SK-N-SH (cell line): ENCODE results near the gene VEZF1. TPM values are rescaled to one million over a fixed set of nuclear protein-coding genes. Genes with fewer than 3 reads are reported as not detected.
A peak's percentile ranks its signal among the peaks of the same experiment; 100 is the strongest.

Experiments
- CTCF ChIA-PET: fragments of 300-600, 350-600 bp; formaldehyde crosslinking; extraction: SDS; loops from one replicate; lab custom pipeline; 2021; lab: Yijun Ruan, JAX
- POLR2A ChIA-PET: fragments of 350-600 bp; sonication (Branson Sonifier 250); formaldehyde crosslinking; extraction: SDS; loops from one replicate; lab custom pipeline; 2020; ENCODE audit warnings: antibody characterized with exemption, inconsistent platforms; lab: Yijun Ruan, JAX
- DNase-seq: peaks from one replicate; pipeline ENCODE4 v3.0.0; 2012
- H2AFZ ChIP-seq: fragments of 200-600 bp; sonication (generic); 2 replicates; pipeline ENCODE4 v1.8.1; 2016; ENCODE audit warnings: antibody characterized with exemption, mild to moderate bottlenecking, low read depth
- H3F3A ChIP-seq: fragments of 200-600 bp; sonication (generic); replicated peaks from 2 replicates; pipeline ENCODE3; 2016; ENCODE audit warnings: antibody characterized with exemption, mild to moderate bottlenecking; ENCODE audit not compliant: insufficient read depth
- H3K27ac ChIP-seq, 2 experiments: fragments of 200-500 bp in 1 of 2; fragments of 200-600 bp in 1 of 2; sonication (Bioruptor generic) in 1 of 2; sonication (generic), shearing (Covaris generic) in 1 of 2; 2 replicates each; pipeline versions ENCODE4 v1.5.1 to v1.6.1; 2014 to 2016; ENCODE audit warnings: low read depth in 2 of 2, inconsistent platforms in 1 of 2, low read length in 1 of 2, mild to moderate bottlenecking in 1 of 2, mixed read lengths in 1 of 2
- H3K27me3 ChIP-seq: fragments of 200-600 bp; sonication (generic), shearing (Covaris generic); 2 replicates; pipeline ENCODE4 v1.6.1; 2016; ENCODE audit warnings: mixed run types; ENCODE audit not compliant: insufficient read depth
- H3K36me3 ChIP-seq, 2 experiments: fragments of 200-500 bp in 1 of 2; fragments of 200-600 bp in 1 of 2; sonication (Bioruptor generic) in 1 of 2; sonication (generic) in 1 of 2; replicated peaks in 1 of 2; 2 replicates each; pipeline versions ENCODE3 to v1.5.1; 2014 to 2016; ENCODE audit warnings: low read length in 1 of 2, mild to moderate bottlenecking in 1 of 2; ENCODE audit not compliant: insufficient read depth in 2 of 2, control insufficient read depth in 1 of 2
- H3K4me1 ChIP-seq, 2 experiments: fragments of 200-500 bp in 1 of 2; fragments of 200-600 bp in 1 of 2; sonication (Bioruptor generic) in 1 of 2; sonication (generic), shearing (Covaris generic) in 1 of 2; 2 replicates each; pipeline versions ENCODE4 v1.5.1 to v1.6.1; 2014 to 2016; ENCODE audit warnings: low read depth in 1 of 2, low read length in 1 of 2, mixed run types in 1 of 2; ENCODE audit not compliant: insufficient read depth in 2 of 2, control insufficient read depth in 1 of 2
- H3K4me2 ChIP-seq: fragments of 200-600 bp; sonication (generic), shearing (Covaris generic); 2 replicates; pipeline ENCODE4 v1.6.1; 2017; ENCODE audit warnings: mixed run types
- H3K4me3 ChIP-seq, 2 experiments: fragments of 200-500 bp in 1 of 2; fragments of 200-600 bp in 1 of 2; sonication (Bioruptor generic) in 1 of 2; sonication (generic), shearing (Covaris generic) in 1 of 2; 2 replicates each; pipeline versions ENCODE4 v1.5.1 to v1.8.1; 2014 to 2016; ENCODE audit warnings: low read depth in 2 of 2, inconsistent platforms in 1 of 2, low read length in 1 of 2, mild to moderate bottlenecking in 1 of 2, mixed read lengths in 1 of 2, moderate library complexity in 1 of 2
- H3K79me2 ChIP-seq: fragments of 200-600 bp; sonication (generic); 2 replicates; pipeline ENCODE4 v1.8.1; 2017; ENCODE audit warnings: mild to moderate bottlenecking; ENCODE audit not compliant: insufficient read depth
- H3K9ac ChIP-seq: fragments of 200-600 bp; sonication (generic); 2 replicates; pipeline ENCODE4 v1.6.1; 2017; ENCODE audit warnings: mixed run types
- H3K9me2 ChIP-seq: fragments of 200-600 bp; sonication (generic); 2 replicates; pipeline ENCODE4 v1.6.1; 2017; ENCODE audit warnings: mixed run types
- H3K9me3 ChIP-seq: fragments of 200-600 bp; sonication (generic); 2 replicates; pipeline ENCODE4 v1.6.1; 2017; ENCODE audit warnings: mixed run types, mild to moderate bottlenecking, moderate library complexity
- H4K20me1 ChIP-seq: fragments of 200-600 bp; sonication (generic); 2 replicates; pipeline ENCODE4 v1.6.1; 2017; ENCODE audit warnings: mild to moderate bottlenecking, mixed run types; ENCODE audit not compliant: insufficient read depth
- CHD2 ChIP-seq: fragments of 150-350 bp; IDR thresholded peaks from 2 replicates; pipeline ENCODE4 v1.6.1; 2018; ENCODE audit warnings: low read length; ENCODE audit not compliant: partially characterized antibody
- FOSL2 ChIP-seq: IDR thresholded peaks from 2 replicates; pipeline ENCODE4 v1.4.0; 2012; ENCODE audit warnings: low read depth, mild to moderate bottlenecking, moderate library complexity, borderline replicate concordance
- FOXJ3 ChIP-seq: sonication (generic); formaldehyde crosslinking; IDR thresholded peaks from 2 replicates; pipeline ENCODE4 v1.5.1; 2020; ENCODE audit warnings: mild to moderate bottlenecking, missing genetic modification reagents
- FOXM1 ChIP-seq: IDR thresholded peaks from 2 replicates; pipeline ENCODE4 v1.4.0; 2012; ENCODE audit warnings: low read depth, mild to moderate bottlenecking
- GABPA ChIP-seq: IDR thresholded peaks from 2 replicates; pipeline ENCODE4 v1.4.0; 2012; ENCODE audit warnings: low read depth, mild to moderate bottlenecking
- IRF3 ChIP-seq: fragments of 150-350 bp; IDR thresholded peaks from 2 replicates; pipeline ENCODE4 v1.6.1; 2016; ENCODE audit warnings: mild to moderate bottlenecking, low read depth, low read length
- JUND ChIP-seq: IDR thresholded peaks from 2 replicates; pipeline ENCODE4 v1.4.0; 2012
- MAX ChIP-seq: IDR thresholded peaks from 2 replicates; pipeline ENCODE4 v1.4.0; 2012; ENCODE audit warnings: low read depth
- NFIC ChIP-seq: IDR thresholded peaks from 2 replicates; pipeline ENCODE4 v1.4.0; 2012; ENCODE audit warnings: borderline replicate concordance
- RCOR1 ChIP-seq: fragments of 150-350 bp; IDR thresholded peaks from 2 replicates; pipeline ENCODE4 v1.6.1; 2017; ENCODE audit warnings: antibody characterized with exemption, low read length
- REST ChIP-seq: IDR thresholded peaks from 2 replicates; pipeline ENCODE4 v1.6.1; 2012; ENCODE audit warnings: mild to moderate bottlenecking, low read depth, low read length, moderate library complexity
- RFX5 ChIP-seq: IDR thresholded peaks from 2 replicates; pipeline ENCODE4 v1.6.1; 2012; ENCODE audit warnings: mild to moderate bottlenecking, improper control_type of control experiment, low read length
- RXRA ChIP-seq: IDR thresholded peaks from 2 replicates; pipeline ENCODE4 v1.4.0; 2012; ENCODE audit warnings: low read depth, mild to moderate bottlenecking, borderline replicate concordance
- SIN3A ChIP-seq: IDR thresholded peaks from 2 replicates; pipeline ENCODE4 v1.6.1; 2012; ENCODE audit warnings: low read depth, mild to moderate bottlenecking, low read length, moderate library complexity, borderline replicate concordance
- SMC3 ChIP-seq: IDR thresholded peaks from 2 replicates; pipeline ENCODE4 v1.6.1; 2012; ENCODE audit warnings: low read depth, low read length, improper control_type of control experiment
- TAF1 ChIP-seq: IDR thresholded peaks from 2 replicates; pipeline ENCODE4 v1.6.1; 2012; ENCODE audit warnings: low read depth, mild to moderate bottlenecking, low read length, moderate library complexity, borderline replicate concordance
- USF1 ChIP-seq: IDR thresholded peaks from 2 replicates; pipeline ENCODE4 v1.4.0; 2012; ENCODE audit warnings: low read depth, borderline replicate concordance
- USF2 ChIP-seq: fragments of 150-350 bp; IDR thresholded peaks from 2 replicates; pipeline ENCODE4 v1.6.1; 2017; ENCODE audit warnings: antibody characterized with exemption, low read length, low read depth, borderline replicate concordance
- YY1 ChIP-seq: IDR thresholded peaks from 2 replicates; pipeline ENCODE4 v1.4.0; 2012; ENCODE audit warnings: low read depth, mild to moderate bottlenecking
- ZBTB33 ChIP-seq: IDR thresholded peaks from 2 replicates; pipeline ENCODE4 v1.4.0; 2012; ENCODE audit warnings: low read depth, borderline replicate concordance
- WGBS: methylation state at CpG from one replicate; pipeline ENCODE4 v1.1.6; 2017; ENCODE audit warnings: low lambda C conversion rate; 5-methylcytosine and 5-hydroxymethylcytosine counted together
- polyA plus RNA-seq, 3 experiments: library from polyadenylated mRNA; depleted of rRNA; stranded (reverse); fragments of >200 nt; gene quantifications; 2 replicates each; pipeline ENCODE4 v1.2.3, GENCODE V29; 2012

VEZF1 gene
- polyA plus RNA-seq, 1 of the 3 experiments (the other 2 are of a cell fraction): 35.1 TPM

- TF ChIP-seq FOXM1: peak; percentile 69; the same call in 1 of the 2 replicates
- peak; percentile 77; the same call in 1 of the 2 replicates for TF ChIP-seq YY1
- 0 out of 2 replicates have a peak, but pooled peaks have one; percentile 22 for TF ChIP-seq USF1
- TF ChIP-seq USF2: no peak
- TF ChIP-seq FOXJ3 (CRISPR knock-in tag): no peak
- TF ChIP-seq JUND: peak; percentile 95
- 0 out of 2 replicates have a peak, but pooled peaks have one; percentile 15 for TF ChIP-seq TAF1
- TF ChIP-seq IRF3: no peak
- no peak for TF ChIP-seq RCOR1
- peak; percentile 93; the same call in 1 of the 2 replicates for TF ChIP-seq RXRA
These were observed 39.3 kb downstream of the VEZF1 start (continued) for GRCh38 chr17:57948555-57949420.

- H3K9ac ChIP-seq: peak overlapping the region; percentile 58
- no peaks in the 10 kb centered on the region for H3K27me3 ChIP-seq
- H3K9me2 ChIP-seq: no peaks in the 10 kb centered on the region
- CTCF ChIA-PET: interaction anchor here (1.1 to 4.5 kb wide), 6 partner anchors 10 to 89 kb away, joined by 3 to 39 read pairs (median 10); no protein-coding TSS in a partner anchor
- no peak for TF ChIP-seq MAX
- no peak for TF ChIP-seq RXRA
- TF ChIP-seq SIN3A: no peak
- no peak for TF ChIP-seq SMC3
- TF ChIP-seq GABPA: no peak
- no peak for TF ChIP-seq REST
- TF ChIP-seq RFX5: no peak
- no peak for TF ChIP-seq RCOR1
- no peak for TF ChIP-seq FOSL2
- TF ChIP-seq CHD2: no peak
- TF ChIP-seq NFIC: no peak
- TF ChIP-seq USF1: no peak
- no peak for TF ChIP-seq ZBTB33
- DNase-seq: no peak
- 38% methylated on average over 5 of the region's 5 CpGs for WGBS
- POLR2A ChIA-PET: interaction anchor here (1.1 kb wide), 1 partner anchor 8 kb away, joined by 5 read pairs; no protein-coding TSS in a partner anchor
- no peaks in the 10 kb centered on the region for H3K36me3 ChIP-seq
- H3K79me2 ChIP-seq: peaks cover 86% of the 10 kb centered on the region
- peak overlapping the region; percentile 72 to 95; a peak in 3 of 4 replicates for H3K27ac ChIP-seq
- H2AFZ ChIP-seq: no peak overlapping the region
- peak overlapping the region in 1 of 2 experiments; percentile 24; a peak in 1 of 4 replicates for H3K4me3 ChIP-seq
- H3F3A ChIP-seq: peaks cover 77% of the 10 kb centered on the region
- no peaks in the 10 kb centered on the region for H3K9me3 ChIP-seq
- H4K20me1 ChIP-seq: no peaks in the 10 kb centered on the region
- peak overlapping the region; percentile 71 for H3K4me2 ChIP-seq
- H3K4me1 ChIP-seq: peaks cover 29 to 80% of the 10 kb centered on the region in 2 experiments
These were observed 39.9 kb downstream of the VEZF1 start for GRCh38 chr17:57948169-57948554.
